HG03457 (cell line): ENCODE data around the gene CISH.

Experiments
- ATAC-seq: cut with Tn5 transposase; IDR thresholded peaks from one replicate; pipeline ENCODE4 v1.9.1; 2021; ENCODE audit warnings: moderate number of reproducible peaks; ENCODE audit not compliant: unreplicated experiment

The CISH gene

GRCh38 chr3:50600141-50600753 is 11.3 kb downstream of the CISH start:
- ATAC-seq: no peak

GRCh38 chr3:50599716-50600118 is 11.9 kb downstream of the CISH start:
- ATAC-seq: no peak

- ATAC-seq: no peak
Measured at GRCh38 chr3:50599115-50599715, 12.4 kb downstream of the CISH start.

- ATAC-seq: no peak
Measured at GRCh38 chr3:50594253-50594785, 17.3 kb downstream of the CISH start.

GRCh38 chr3:50592568-50592967 is 19.0 kb downstream of the CISH start:
- no peak for ATAC-seq

- ATAC-seq: no peak
Measured at GRCh38 chr3:50591196-50591741, 20.3 kb downstream of the CISH start.

GRCh38 chr3:50588759-50589433 is 22.7 kb downstream of the CISH start:
- no peak for ATAC-seq

GRCh38 chr3:50587806-50588758 is 23.5 kb downstream of the CISH start:
- ATAC-seq: no peak

- no peak for ATAC-seq
Measured at GRCh38 chr3:50587373-50587772, 24.2 kb downstream of the CISH start.

- no peak for ATAC-seq
Measured at GRCh38 chr3:50586763-50587070, 24.9 kb downstream of the CISH start.

- ATAC-seq: no peak
Measured at GRCh38 chr3:50585919-50586762, 25.4 kb downstream of the CISH start.

- ATAC-seq: no peak
Measured at GRCh38 chr3:50584391-50584790, 27.2 kb downstream of the CISH start.

- no peak for ATAC-seq
Measured at GRCh38 chr3:50583897-50584296, 27.7 kb downstream of the CISH start.

- ATAC-seq: no peak
Measured at GRCh38 chr3:50582083-50582482, 29.5 kb downstream of the CISH start.

GRCh38 chr3:50581459-50581842 is 30.1 kb downstream of the CISH start:
- ATAC-seq: no peak

- ATAC-seq: no peak
Measured at GRCh38 chr3:50580683-50581458, 30.7 kb downstream of the CISH start.

GRCh38 chr3:50577348-50577747 is 34.2 kb downstream of the CISH start:
- ATAC-seq: no peak

GRCh38 chr3:50575372-50575771 is 36.2 kb downstream of the CISH start:
- no peak for ATAC-seq

- ATAC-seq: no peak
Measured at GRCh38 chr3:50574444-50574831, 37.1 kb downstream of the CISH start.
